Stimulated activated CD4-positive, alpha-beta T cell treated with anti-CD3 and anti-CD28 coated beads, TNF-alpha, amount 100 ng/mL, for 4 hours (primary cell): ENCODE data around the gene SLC2A6.

Experiments used
- DNase-seq, 3 experiments: peaks; one replicate each; pipeline ENCODE4 v3.0.0-alpha.2; 2020; ENCODE audit warnings: low read depth in 3 of 3

SLC2A6 gene, protein sequence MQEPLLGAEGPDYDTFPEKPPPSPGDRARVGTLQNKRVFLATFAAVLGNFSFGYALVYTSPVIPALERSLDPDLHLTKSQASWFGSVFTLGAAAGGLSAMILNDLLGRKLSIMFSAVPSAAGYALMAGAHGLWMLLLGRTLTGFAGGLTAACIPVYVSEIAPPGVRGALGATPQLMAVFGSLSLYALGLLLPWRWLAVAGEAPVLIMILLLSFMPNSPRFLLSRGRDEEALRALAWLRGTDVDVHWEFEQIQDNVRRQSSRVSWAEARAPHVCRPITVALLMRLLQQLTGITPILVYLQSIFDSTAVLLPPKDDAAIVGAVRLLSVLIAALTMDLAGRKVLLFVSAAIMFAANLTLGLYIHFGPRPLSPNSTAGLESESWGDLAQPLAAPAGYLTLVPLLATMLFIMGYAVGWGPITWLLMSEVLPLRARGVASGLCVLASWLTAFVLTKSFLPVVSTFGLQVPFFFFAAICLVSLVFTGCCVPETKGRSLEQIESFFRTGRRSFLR

DNA sequence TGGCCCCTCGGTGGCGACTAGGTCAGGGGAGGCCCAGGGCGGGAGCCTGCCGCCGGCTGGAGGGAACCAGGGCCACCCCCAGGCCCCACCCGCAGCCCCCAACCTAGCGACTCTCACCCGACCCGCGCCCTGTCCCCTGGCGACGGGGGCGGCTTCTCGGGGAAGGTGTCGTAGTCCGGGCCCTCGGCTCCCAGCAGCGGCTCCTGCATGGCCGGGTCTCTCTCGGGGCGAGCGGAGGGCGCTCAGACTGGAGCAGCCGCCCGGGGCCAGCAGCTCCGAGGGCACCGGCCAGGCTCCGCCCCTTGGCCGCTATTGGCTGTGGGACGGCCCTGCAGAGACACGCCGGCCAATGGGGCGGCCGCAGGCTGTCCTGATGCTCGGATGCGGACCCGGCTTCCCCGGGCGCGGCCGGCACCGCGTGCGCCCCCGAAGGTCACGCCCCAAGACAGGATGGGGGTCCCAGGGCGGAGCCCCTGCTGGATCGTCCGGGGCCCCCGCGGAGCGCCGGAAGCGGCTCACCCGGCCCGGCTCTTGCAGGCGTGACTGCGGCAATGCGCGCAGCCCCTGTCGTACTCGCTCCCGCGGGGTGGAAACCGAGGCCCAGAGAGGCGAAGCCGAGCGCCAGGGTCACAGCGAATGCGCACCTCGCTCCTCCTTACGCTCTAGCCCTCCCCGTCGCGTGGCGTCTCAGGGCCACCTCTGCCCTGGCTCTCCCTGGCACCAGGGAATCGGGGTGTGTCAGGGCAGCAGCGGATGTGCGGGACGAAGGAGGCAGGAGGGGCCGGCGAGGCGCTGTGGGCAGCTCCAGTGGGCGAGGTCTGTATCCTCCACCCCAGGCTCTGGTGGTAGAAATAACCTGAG is at the start of gene SLC2A6:
Gene SLC2A6 (minus strand): TSS at position 249 of the 861 bp plus-strand sequence. CDS start 40 bp downstream, at position 209.
- peak; percentile 64 to 70 (median 66) for DNase-seq

GRCh38 chr9:133528001-133528875 is 49.3 kb upstream of the SLC2A6 start:
- DNase-seq: no peak

DNA sequence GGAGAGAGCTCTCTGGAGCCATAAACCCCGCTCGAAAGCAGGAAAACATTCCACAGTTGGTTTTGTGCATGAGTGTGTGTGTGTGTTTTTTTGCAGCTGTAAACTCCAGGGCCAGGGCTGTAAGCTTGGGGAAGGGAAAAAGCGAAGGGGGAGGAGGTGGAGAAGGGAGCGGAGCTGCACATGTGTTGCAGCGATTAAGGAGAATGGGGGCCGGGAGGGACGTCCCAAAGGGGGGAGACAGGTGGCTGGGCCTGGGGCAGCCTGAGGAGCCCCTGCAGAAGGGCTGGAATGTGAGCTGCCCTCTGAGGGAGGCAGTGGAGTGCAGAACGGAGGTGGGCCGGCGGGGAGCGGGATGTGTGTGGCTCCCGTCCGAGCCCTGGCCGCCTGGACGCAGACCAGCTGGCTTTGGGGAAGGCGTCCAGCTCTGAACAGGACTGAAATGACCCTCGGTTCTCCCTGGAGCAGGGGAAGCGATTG is 48.6 kb upstream of the SLC2A6 start:
- no peak for DNase-seq

- DNase-seq: no peak
These were observed 47.9 kb upstream of the SLC2A6 start for GRCh38 chr9:133526721-133527321.

- no peak for DNase-seq
These were observed 46.8 kb upstream of the SLC2A6 start for GRCh38 chr9:133525677-133526076.

DNA sequence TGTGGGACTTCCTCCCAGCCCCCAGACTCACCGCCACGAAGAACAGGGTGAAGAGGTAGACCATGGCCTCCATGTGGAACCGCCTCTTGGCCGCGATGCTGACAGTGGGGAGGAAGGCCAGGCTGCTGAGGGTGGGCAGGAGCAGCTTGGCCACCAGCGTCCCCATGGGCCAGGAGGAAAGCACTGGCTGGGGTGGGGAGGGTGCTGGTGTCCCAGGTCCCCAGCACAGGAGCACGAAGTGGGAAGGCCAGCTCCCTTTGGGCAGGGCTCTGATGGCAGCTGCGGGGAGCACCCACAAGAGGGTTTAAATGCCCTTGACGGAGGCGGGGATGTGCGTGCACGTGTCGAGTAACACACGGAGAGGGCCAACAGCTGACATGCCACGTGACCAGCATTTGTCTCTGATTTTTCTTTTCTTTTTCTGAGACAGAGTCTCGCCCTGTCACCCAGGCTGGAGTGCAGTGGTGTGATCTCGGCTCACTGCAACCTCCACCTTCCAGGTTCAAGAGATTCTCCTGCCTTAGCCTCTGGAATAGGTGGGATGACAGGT is 45.9 kb upstream of the SLC2A6 start, which contains the start of gene MYMK:
Gene MYMK (minus strand): TSS at position 281 of the 550 bp plus-strand sequence. CDS start 115 bp downstream, at position 166.
- DNase-seq: no peak

DNA sequence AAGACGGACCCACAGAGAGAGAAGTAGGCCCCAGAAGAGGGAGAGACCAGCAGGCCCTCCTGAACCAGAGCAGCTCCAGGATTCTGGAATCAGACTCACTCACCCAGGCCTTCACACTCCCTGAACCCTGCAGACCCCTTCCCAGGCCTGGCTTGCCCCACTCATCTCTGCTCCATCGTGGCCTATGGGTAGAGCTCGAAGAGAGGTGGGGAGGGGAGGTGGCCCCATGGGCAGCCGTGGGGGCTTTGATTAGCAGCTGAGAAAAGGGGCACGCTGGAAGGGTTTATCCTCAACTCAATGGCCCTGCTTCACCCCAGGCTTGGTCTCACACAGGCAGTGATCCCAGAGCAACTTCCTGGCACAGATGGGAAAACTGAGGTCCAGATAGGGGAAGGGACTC is 45.2 kb upstream of the SLC2A6 start:
- DNase-seq: no peak

- DNase-seq: no peak
These were observed 44.2 kb upstream of the SLC2A6 start for GRCh38 chr9:133523106-133523505.

- no peak for DNase-seq
These were observed 43.4 kb upstream of the SLC2A6 start for GRCh38 chr9:133522073-133522910.

DNA sequence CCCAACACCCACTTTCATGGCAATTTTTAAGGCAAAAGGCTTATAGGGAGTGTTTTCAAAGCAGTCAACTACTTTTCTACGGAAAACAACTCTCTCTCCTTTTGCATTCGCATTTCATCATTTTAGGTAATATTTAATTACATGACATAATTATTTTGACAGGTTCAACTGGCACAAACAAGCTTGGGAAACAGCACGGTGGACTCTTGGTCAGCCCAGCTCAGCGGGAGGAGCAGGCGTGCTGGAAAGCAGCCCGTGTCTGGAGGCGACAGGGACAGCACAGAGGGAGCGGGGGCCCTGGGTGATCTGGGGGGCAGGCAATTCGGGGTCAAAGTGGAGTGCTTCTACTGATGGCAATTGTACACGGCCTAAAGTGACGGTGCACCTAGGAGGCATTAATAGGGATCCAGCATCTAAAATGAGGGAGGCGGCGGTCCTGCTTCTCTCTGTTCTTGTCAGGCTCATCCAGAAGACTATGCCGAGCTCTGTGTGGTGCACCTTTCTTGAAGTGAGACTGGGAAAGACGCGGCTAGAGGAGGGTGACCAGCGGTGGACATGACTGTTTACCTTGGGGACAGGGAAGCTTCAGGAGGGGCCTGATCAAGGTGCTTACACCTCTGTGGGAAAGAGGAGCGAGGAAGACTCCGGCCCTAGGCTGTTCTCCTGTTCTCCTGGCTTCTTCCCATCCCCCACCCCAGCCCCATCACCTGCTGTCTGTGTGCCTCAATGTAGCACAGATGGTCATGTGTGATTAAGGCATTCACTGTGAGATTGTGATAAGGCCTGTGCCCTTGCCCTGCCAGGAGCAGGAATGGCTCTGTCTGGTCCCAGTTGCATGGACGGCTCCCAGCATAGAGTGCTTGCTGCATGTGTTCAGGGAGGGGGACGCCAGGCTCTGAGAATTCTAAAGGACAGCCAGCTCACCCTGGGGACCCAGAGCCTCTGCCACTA is 42.5 kb upstream of the SLC2A6 start:
- no peak for DNase-seq

DNA sequence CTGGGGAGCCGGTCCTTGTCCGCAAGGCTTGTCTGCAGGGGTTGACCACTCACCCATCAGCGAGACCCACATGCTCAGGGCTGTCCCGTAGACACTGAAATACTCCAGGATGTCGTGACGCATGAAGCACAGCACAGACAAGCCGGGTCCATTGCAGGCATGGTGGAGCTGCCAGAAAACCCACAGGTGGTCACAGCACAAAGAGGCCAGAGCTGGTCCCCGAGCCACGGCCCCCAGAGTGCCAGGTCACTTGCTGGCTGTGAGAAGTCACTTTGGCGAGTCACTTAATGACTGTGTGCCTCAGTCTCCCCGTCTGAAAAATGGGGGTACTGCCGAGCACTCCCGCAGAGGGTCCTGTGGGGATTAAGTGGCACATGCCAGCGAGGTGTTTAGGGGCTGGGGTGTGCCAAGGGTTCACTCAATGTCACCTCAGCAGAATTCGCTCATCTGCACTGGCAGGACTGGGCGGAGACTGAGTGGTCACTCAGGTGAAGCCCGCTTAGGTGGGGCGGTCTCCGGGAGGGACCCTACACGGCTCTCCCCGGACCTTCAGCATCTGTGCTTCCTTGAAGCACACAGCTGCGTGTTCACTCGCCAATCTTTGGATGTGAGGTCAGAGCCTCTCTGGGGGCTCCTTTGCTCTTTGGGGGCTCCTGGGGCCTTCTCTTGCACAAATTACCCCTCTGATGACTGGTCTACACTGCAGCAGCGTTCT is 41.4 kb upstream of the SLC2A6 start:
- DNase-seq: no peak

DNA sequence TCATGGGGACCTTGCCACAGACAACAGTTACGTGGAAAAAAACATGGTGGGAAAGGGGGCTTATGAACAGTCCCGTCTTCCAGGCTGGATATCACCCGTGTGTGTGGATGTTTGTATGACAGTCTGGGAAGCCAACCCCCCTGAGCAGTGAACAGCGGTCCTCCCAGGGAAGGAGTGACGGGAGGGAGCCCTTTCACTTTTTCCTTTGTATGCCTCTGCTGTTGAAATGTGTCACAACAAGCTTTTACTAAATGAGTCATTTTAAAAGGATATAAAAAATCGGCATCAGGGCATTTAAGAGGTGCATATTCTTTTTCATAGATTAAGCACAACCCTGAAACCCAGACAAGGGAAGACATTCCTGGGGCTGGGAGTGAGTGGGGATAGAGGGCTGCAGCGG is 40.8 kb upstream of the SLC2A6 start:
- no peak for DNase-seq

DNA sequence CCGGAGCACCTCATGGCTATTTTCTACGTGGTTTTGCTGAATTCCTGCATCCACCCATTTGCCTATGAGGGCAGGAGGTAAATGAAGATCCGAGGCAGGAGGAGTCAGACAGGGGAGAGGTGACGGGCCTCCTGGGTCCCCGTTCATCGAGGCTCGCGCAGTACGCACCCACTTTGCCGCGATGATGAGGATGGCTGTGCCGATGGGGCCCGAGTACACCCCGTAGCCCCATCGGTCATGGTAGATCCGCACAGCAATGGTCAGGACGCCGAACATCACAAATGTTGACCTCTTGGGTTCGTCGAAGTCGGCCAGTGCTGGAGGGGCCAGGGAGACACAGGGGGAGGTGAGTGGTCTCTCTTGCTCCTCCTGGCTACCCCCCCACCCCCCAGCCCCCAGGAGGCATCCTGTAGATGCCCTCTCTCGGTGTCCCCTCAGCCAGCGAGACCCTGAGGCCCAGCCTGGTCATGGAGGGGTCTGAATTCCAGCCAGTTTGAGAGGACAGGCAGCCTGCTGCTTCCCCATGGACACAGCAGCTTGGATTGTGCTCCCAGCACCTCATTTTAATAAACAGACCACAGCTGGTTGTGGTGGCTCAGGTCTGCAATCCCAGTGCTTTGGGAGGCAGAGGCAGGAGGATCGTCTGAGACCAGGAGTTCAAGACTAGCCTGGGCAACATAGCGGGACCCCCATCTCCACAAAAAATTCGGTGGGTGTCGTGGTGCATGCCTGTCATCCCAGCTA is 40.0 kb upstream of the SLC2A6 start:
- DNase-seq: no peak

DNA sequence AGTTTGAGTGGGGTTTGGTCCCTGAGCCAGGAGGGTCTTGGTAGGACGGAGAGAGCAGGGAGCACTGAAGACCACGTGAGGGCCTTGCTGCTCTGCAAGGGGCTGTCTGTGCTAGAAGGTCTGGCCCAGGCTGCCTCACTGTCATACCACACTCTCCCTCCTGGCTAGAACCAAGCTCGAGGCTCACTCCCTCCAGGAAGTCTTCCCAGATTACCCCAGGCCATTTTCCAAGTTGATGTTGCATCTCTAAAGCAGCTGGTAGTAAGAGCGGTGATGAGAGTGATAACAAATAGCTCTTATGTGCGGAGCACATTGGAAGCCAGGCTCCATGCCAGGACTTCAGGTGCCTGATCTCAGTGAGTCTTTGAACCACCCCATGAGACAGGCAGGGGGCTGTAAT is 39.3 kb upstream of the SLC2A6 start:
- no peak for DNase-seq

DNA sequence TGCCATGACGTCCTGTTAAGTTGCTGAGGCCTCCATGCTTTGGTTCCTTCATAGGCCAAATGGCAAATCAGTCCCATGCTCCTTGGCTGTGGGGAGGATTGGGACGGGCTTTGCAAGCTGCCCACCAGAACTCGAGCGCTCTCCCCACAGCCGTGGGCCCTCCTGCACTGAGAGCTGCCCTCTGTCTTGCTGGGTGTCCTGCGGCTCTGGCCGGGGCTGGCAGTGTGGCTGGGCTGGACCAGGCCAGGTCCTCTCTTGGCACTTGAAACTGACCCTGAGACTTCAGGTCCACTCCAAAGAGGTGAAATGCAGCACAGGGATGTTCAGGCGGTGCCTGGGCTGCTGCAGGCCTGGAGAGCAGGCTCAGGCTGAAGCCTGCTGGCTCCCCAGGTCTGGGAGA is 38.8 kb upstream of the SLC2A6 start:
- no peak for DNase-seq

DNA sequence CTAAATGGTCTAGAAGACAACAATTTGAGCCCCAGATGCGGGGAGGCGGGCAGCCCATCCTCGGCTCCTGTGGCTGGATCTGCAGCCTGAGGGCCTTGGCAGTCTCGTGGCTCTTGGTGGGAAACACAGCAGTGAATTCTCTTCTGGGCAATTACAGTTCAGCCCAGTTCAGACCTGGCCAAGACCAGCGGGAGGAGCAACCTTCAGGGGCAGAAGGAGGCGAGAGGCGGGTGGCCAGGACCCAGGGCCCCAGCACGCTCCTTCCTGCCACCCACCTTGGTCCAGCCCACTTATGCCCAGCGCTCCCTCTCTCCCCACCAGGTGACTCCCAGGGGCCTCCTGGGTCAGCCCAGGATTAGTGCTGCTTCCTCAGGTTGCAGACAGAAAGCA is 38.1 kb upstream of the SLC2A6 start:
- no peak for DNase-seq

GRCh38 chr9:133516256-133516960 is 37.5 kb upstream of the SLC2A6 start:
- no peak for DNase-seq
